ENCODE measurements around the gene ATRAID.

Gene ATRAID

GRCh38 chr2:27220091-27220490, 8.2 kb downstream of the ATRAID start:
- DNase-seq, result no peak

- no peak for DNase-seq
These were observed 9.3 kb downstream of the ATRAID start for GRCh38 chr2:27221166-27221565.

GRCh38 chr2:27222407-27222806, 10.6 kb downstream of the ATRAID start:
- no peak for DNase-seq

- DNase-seq, result no peak
These were observed 11.6 kb downstream of the ATRAID start for GRCh38 chr2:27223416-27223815.

- no peak for DNase-seq
These were observed 13.7 kb downstream of the ATRAID start for GRCh38 chr2:27225526-27225925.

GRCh38 chr2:27227501-27227900, 15.7 kb downstream of the ATRAID start:
- DNase-seq, result no peak

GRCh38 chr2:27231921-27232320, 20.1 kb downstream of the ATRAID start:
- DNase-seq, result no peak

- no peak for DNase-seq
These were observed 21.5 kb downstream of the ATRAID start for GRCh38 chr2:27233341-27233740.

GRCh38 chr2:27236136-27236535, 24.3 kb downstream of the ATRAID start:
- no peak for DNase-seq

- no peak for DNase-seq
These were observed 24.8 kb downstream of the ATRAID start for GRCh38 chr2:27236626-27237025.

- no peak for DNase-seq
These were observed 25.6 kb downstream of the ATRAID start for GRCh38 chr2:27237341-27237945.

- DNase-seq, result no peak
These were observed 27.1 kb downstream of the ATRAID start for GRCh38 chr2:27238976-27239375.

GRCh38 chr2:27240406-27240805, 28.6 kb downstream of the ATRAID start:
- no peak for DNase-seq

- DNase-seq, result no peak
These were observed 30.1 kb downstream of the ATRAID start for GRCh38 chr2:27241761-27242613.

- DNase-seq, result no peak
These were observed 30.7 kb downstream of the ATRAID start for GRCh38 chr2:27242614-27242951.

GRCh38 chr2:27243391-27244130, 31.7 kb downstream of the ATRAID start:
- DNase-seq, result no peak

- DNase-seq, result no peak
These were observed 33.3 kb downstream of the ATRAID start for GRCh38 chr2:27245116-27245515.

GRCh38 chr2:27245626-27246025, 33.8 kb downstream of the ATRAID start:
- no peak for DNase-seq

- DNase-seq, result no peak
These were observed 36.1 kb downstream of the ATRAID start for GRCh38 chr2:27247893-27248292.

- peak; percentile 35 for DNase-seq
These were observed 37.5 kb downstream of the ATRAID start for GRCh38 chr2:27249159-27249890.

- DNase-seq, result peak; percentile 38
These were observed 38.2 kb downstream of the ATRAID start for GRCh38 chr2:27249891-27250651.

GRCh38 chr2:27250652-27251379, 39.0 kb downstream of the ATRAID start:
- DNase-seq, result no peak

All from fibroblast of skin of right biceps (primary cell).